ENCODE measurements around the gene KREMEN1. TPM values are rescaled to one million over a fixed set of nuclear protein-coding genes. Genes with fewer than 3 reads are reported as not detected.

The KREMEN1 gene
- total RNA-seq, 1 donor from 2014 or later, result 1.4 TPM

GRCh38 chr22:29145321-29146072 lies 72.7 kb downstream of the KREMEN1 start:
- no peak for DNase-seq (ENCODE audit: low spot score)
- Mint-ChIP-seq H3K4me1 (peaks cover 53% of the 10 kb centered on the region), H3K27ac (no peak overlapping the region), H3K36me3 (peaks cover 17% of the 10 kb centered on the region), H3K27me3 (ENCODE audit: insufficient read depth, low read depth) (peaks cover 2% of the 10 kb centered on the region), H3K9me3 (no peaks in the 10 kb centered on the region), H3K4me3 (no peak overlapping the region)
- Histone ChIP-seq H3K9me3 (ENCODE audit: low read depth) (no peaks in the 10 kb centered on the region), H3K27me3 (no peaks in the 10 kb centered on the region), H3F3A (ENCODE audit: low read depth) (peaks cover 11% of the 10 kb centered on the region), H3K27ac (no peak overlapping the region), H3K36me3 (no peaks in the 10 kb centered on the region), H4K20me1 (ENCODE audit: low read depth) (no peaks in the 10 kb centered on the region), H3K79me2 (ENCODE audit: low read depth) (no peaks in the 10 kb centered on the region), H3K4me3 (no peak overlapping the region), H2AFZ (replicated peaks) (no peak overlapping the region), H3K9ac (no peak overlapping the region), H3K4me2 (no peak overlapping the region), H3K4me1 (peaks cover 34% of the 10 kb centered on the region)
- TF ChIP-seq CTCF (IDR thresholded peaks at IDR 0.05), result no peak

GRCh38 chr22:29146091-29146560 lies 73.3 kb downstream of the KREMEN1 start:
- no peak overlapping the region for H3K4me2 ChIP-seq
- H4K20me1 ChIP-seq (ENCODE audit: low read depth), result no peaks in the 10 kb centered on the region
- Mint-ChIP-seq H3K36me3 (peaks cover 17% of the 10 kb centered on the region), H3K9me3 (no peaks in the 10 kb centered on the region), H3K27me3 (ENCODE audit: insufficient read depth, low read depth) (peaks cover 2% of the 10 kb centered on the region), H3K4me1 (peaks cover 54% of the 10 kb centered on the region), H3K4me3 (no peak overlapping the region), H3K27ac (no peak overlapping the region)
- H3K27me3 ChIP-seq, result no peaks in the 10 kb centered on the region
- H3K9me3 ChIP-seq (ENCODE audit: low read depth), result no peaks in the 10 kb centered on the region
- H3K79me2 ChIP-seq (ENCODE audit: low read depth), result no peaks in the 10 kb centered on the region
- DNase-seq (ENCODE audit: low spot score), result no peak
- no peak overlapping the region for H2AFZ ChIP-seq (replicated peaks)
- peaks cover 37% of the 10 kb centered on the region for H3K4me1 ChIP-seq
- TF ChIP-seq CTCF (IDR thresholded peaks at IDR 0.05), result no peak
- H3F3A ChIP-seq (ENCODE audit: low read depth), result peaks cover 17% of the 10 kb centered on the region
- no peak overlapping the region for H3K9ac ChIP-seq
- no peak overlapping the region for H3K27ac ChIP-seq
- H3K4me3 ChIP-seq, result no peak overlapping the region
- H3K36me3 ChIP-seq, result no peaks in the 10 kb centered on the region

- Histone ChIP-seq H3K4me3 (no peak overlapping the region), H3K9me3 (ENCODE audit: low read depth) (no peaks in the 10 kb centered on the region), H3K27ac (no peak overlapping the region), H3K79me2 (ENCODE audit: low read depth) (no peaks in the 10 kb centered on the region), H3K4me1 (peaks cover 43% of the 10 kb centered on the region), H3F3A (ENCODE audit: low read depth) (peaks cover 23% of the 10 kb centered on the region), H4K20me1 (ENCODE audit: low read depth) (no peaks in the 10 kb centered on the region), H3K36me3 (no peaks in the 10 kb centered on the region), H2AFZ (replicated peaks) (no peak overlapping the region), H3K4me2 (no peak overlapping the region), H3K27me3 (no peaks in the 10 kb centered on the region), H3K9ac (no peak overlapping the region)
- H3K4me1 Mint-ChIP-seq, result peaks cover 54% of the 10 kb centered on the region
- no peak overlapping the region for H3K27ac Mint-ChIP-seq
- no peak for DNase-seq (ENCODE audit: low spot score)
- no peak for TF ChIP-seq EZH2phosphoT487 (IDR thresholded peaks at IDR 0.05)
- TF ChIP-seq EZH2 (IDR thresholded peaks at IDR 0.05), result no peak
- TF ChIP-seq CTCF (IDR thresholded peaks at IDR 0.05), result no peak
- peaks cover 15% of the 10 kb centered on the region for H3K36me3 Mint-ChIP-seq
- H3K9me3 Mint-ChIP-seq, result no peaks in the 10 kb centered on the region
- no peak overlapping the region for H3K4me3 Mint-ChIP-seq
- peaks cover 2% of the 10 kb centered on the region for H3K27me3 Mint-ChIP-seq (ENCODE audit: insufficient read depth, low read depth)
These were observed 73.9 kb downstream of the KREMEN1 start for GRCh38 chr22:29146771-29147170.

Data from neural progenitor cell (in vitro differentiated cells).